Esophagus muscularis mucosa (tissue), 4 donors: ENCODE measurements around the gene STON2. TPM values are rescaled to one million over a fixed set of nuclear protein-coding genes. Genes with fewer than 3 reads are reported as not detected.

Experiments used
- DNase-seq: peaks from one replicate; pipeline ENCODE4 v3.0.0-alpha.2; 2017; ENCODE audit errors: extremely low spot score
- H3K27ac ChIP-seq, 4 donors: fragments of 200-600 bp; sonication (generic); replicated peaks in 1 of 4; 1 replicate in 3 of 4; 2 replicates in 1 of 4; pipeline ENCODE4 v1.5.1; 2016 to 2019; ENCODE audit warnings: mild to moderate bottlenecking in 1 of 4
- H3K27me3 ChIP-seq, 4 donors: fragments of 200-600 bp; sonication (generic); one replicate each; pipeline versions ENCODE4 v1.5.1 to v1.6.0; 2016 to 2019
- H3K36me3 ChIP-seq, 4 donors: fragments of 200-600 bp; sonication (generic); one replicate each; pipeline ENCODE4 v1.5.1; 2016 to 2019
- H3K4me1 ChIP-seq, 4 donors: fragments of 200-600 bp; sonication (generic); one replicate each; pipeline ENCODE4 v1.5.1; 2016 to 2019
- H3K4me3 ChIP-seq, 4 donors: fragments of 200-600 bp; sonication (generic); 1 replicate in 2 of 4; 2 replicates in 2 of 4; pipeline ENCODE4 v1.5.1; 2016 to 2019; ENCODE audit warnings: mild to moderate bottlenecking in 4 of 4, moderate library complexity in 1 of 4
- H3K9me3 ChIP-seq, 4 donors: fragments of 200-600 bp; sonication (generic); 1 replicate in 3 of 4; 2 replicates in 1 of 4; pipeline ENCODE4 v1.5.1; 2016 to 2019
- CTCF ChIP-seq, 3 experiments: fragments of 200-600 bp in 2 of 3; fragments of 450-650 bp in 1 of 3; sonication (generic) in 2 of 3; IDR thresholded peaks; one replicate each; pipeline ENCODE4 v1.5.1; 2017 to 2019; ENCODE audit warnings: antibody characterized with exemption in 3 of 3, mild to moderate bottlenecking in 2 of 3, moderate library complexity in 1 of 3
- EP300 ChIP-seq: sonication (generic); formaldehyde crosslinking; IDR thresholded peaks from one replicate; pipeline ENCODE4 v1.6.1; 2017; ENCODE audit warnings: antibody characterized with exemption
- POLR2A ChIP-seq: fragments of 450-650 bp; IDR thresholded peaks from one replicate; pipeline ENCODE4 v1.6.1; 2017; ENCODE audit warnings: antibody characterized with exemption, moderate library complexity, mild to moderate bottlenecking, low read depth
- POLR2AphosphoS5 ChIP-seq, 2 donors: sonication (generic); formaldehyde crosslinking; IDR thresholded peaks; one replicate each; pipeline ENCODE4 v1.6.1; 2017; ENCODE audit warnings: antibody characterized with exemption in 2 of 2
- WGBS: methylation state at CpG from one replicate; pipeline ENCODE4 v1.1.5; 2018; 5-methylcytosine and 5-hydroxymethylcytosine counted together
- intact Hi-C: fragments of 100-400 bp; cut with DNase I; formaldehyde crosslinking; loops from one replicate; pipeline ENCODE4 v1.15.1; 2023
- total RNA-seq, 4 donors: library from RNA; depleted of rRNA; stranded (reverse); fragments of >200 nt; gene quantifications; one replicate each; pipeline versions ENCODE4 v1.1.0 to v1.2.1, GENCODE V29; 2016

STON2 gene
- total RNA-seq, 4 donors from 2014 or later = 7.6 to 9.6 (median 8.8) TPM

DNA sequence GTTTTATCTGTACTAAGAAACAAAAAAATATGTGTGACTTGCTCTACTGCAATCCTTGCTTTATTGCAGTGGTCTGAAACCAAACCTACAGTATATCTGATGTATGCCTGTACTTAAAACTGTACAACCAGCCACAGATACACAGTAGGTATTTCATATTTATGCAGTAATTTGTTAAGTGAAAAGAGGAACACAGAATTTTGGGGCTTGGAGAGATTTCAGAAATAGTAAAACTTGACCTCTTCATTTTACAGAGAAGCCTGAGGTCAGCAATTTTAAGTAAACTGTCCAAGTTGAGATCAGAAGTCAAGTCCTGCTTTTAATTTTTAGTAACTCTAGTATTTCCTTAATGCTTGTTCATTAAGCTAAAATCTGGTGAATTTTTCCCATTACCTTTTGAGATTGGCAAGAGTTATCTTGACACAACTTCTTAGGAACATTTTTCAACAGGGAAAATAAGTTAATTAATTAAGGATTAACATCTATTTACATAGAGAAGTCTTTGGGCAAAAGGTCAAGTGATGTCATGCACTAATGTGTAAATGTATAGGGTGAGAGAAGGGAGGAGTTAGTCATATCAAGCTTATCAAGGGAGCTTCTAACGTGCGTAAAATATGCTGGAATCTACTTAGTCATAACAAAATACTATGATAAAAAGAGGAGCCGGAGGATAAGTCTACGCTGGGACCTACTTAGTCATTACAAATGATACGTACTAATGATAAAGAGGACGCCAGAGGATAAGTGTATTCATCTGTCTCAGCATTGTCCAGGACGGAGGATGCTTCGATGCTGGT, 113.4 kb downstream of the STON2 start:
- no peak overlapping the region for H3K4me3 ChIP-seq
- H3K27ac ChIP-seq = no peak overlapping the region
- no peaks in the 10 kb centered on the region for H3K9me3 ChIP-seq
- TF ChIP-seq POLR2A (no peak), POLR2AphosphoS5 (IDR thresholded peaks at IDR 0.05) (no peak), CTCF (IDR thresholded peaks at IDR 0.05) (no peak), EP300 (no peak)
- H3K36me3 ChIP-seq = no peaks in the 10 kb centered on the region
- H3K4me1 ChIP-seq = no peaks in the 10 kb centered on the region
- no peaks in the 10 kb centered on the region for H3K27me3 ChIP-seq
- 88% methylated on average over 8 of the region's 8 CpGs for WGBS
- intact Hi-C loops = no loop called here
- DNase-seq = no peak

DNA sequence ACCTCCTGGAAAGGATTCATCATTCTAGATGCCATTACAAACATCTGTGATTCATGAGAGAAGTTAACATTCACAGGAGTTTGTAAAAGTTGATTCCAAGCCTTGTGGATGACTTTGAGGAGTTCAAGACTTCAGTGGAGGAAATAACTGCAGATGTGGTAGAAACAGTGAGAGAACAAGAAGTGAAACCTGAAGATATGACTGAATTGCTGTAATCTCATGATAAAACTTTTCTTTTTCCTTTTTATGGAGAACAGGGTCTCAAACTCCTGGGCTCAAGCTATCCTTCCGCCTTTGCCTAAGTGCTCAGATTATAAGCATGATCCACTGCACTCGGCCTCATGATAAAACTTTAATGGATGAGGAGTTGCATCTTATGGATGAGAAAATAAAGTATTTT, 114.9 kb downstream of the STON2 start:
- H3K4me3 ChIP-seq = no peak overlapping the region
- H3K4me1 ChIP-seq = no peaks in the 10 kb centered on the region
- no peaks in the 10 kb centered on the region for H3K27me3 ChIP-seq
- no peaks in the 10 kb centered on the region for H3K36me3 ChIP-seq
- WGBS = 85% methylated on average over 2 of the region's 2 CpGs
- no peaks in the 10 kb centered on the region for H3K9me3 ChIP-seq
- no peak overlapping the region for H3K27ac ChIP-seq
- TF ChIP-seq POLR2AphosphoS5 (IDR thresholded peaks at IDR 0.05) (no peak), CTCF (IDR thresholded peaks at IDR 0.05) (no peak), EP300 (no peak), POLR2A (no peak)
- intact Hi-C loops = no loop called here
- no peak for DNase-seq

GRCh38 chr14:81281332-81281731, 118.8 kb downstream of the STON2 start:
- H3K9me3 ChIP-seq = no peaks in the 10 kb centered on the region
- no peak overlapping the region for H3K4me3 ChIP-seq
- no peak overlapping the region for H3K27ac ChIP-seq
- WGBS = 74% methylated on average over 1 of the region's 1 CpG
- no peaks in the 10 kb centered on the region for H3K27me3 ChIP-seq
- no peak for TF ChIP-seq POLR2A
- TF ChIP-seq POLR2AphosphoS5 (IDR thresholded peaks at IDR 0.05) = no peak
- no peak for TF ChIP-seq EP300
- TF ChIP-seq CTCF (IDR thresholded peaks at IDR 0.05) = no peak
- peak; percentile 12 for DNase-seq
- intact Hi-C loops = no loop called here
- no peaks in the 10 kb centered on the region for H3K36me3 ChIP-seq
- no peaks in the 10 kb centered on the region for H3K4me1 ChIP-seq

GRCh38 chr14:81280136-81280791, 119.9 kb downstream of the STON2 start:
- Histone ChIP-seq H3K9me3 (no peaks in the 10 kb centered on the region), H3K36me3 (no peaks in the 10 kb centered on the region), H3K4me1 (no peaks in the 10 kb centered on the region), H3K27ac (no peak overlapping the region), H3K4me3 (no peak overlapping the region), H3K27me3 (no peaks in the 10 kb centered on the region)
- peak; percentile 87 for DNase-seq
- WGBS = 91% methylated on average over 9 of the region's 9 CpGs
- intact Hi-C loops = no loop called here
- TF ChIP-seq POLR2A = no peak
- TF ChIP-seq EP300 = no peak
- no peak for TF ChIP-seq POLR2AphosphoS5 (IDR thresholded peaks at IDR 0.05)
- TF ChIP-seq CTCF (IDR thresholded peaks at IDR 0.05) = no peak
